Vagina (tissue), 2 donors: ENCODE results near the gene FAM171A2. TPM values are rescaled to one million over a fixed set of nuclear protein-coding genes. Genes with fewer than 3 reads are reported as not detected.

ENCODE experiments used
- DNase-seq, 2 donors: peaks; one replicate each; pipeline ENCODE4 v3.0.0-alpha.2; 2017; ENCODE audit errors: extremely low spot score in 2 of 2
- H3K27ac ChIP-seq: fragments of 200-600 bp; sonication (generic); one replicate; pipeline ENCODE4 v1.5.1; 2019
- H3K27me3 ChIP-seq: fragments of 200-600 bp; sonication (generic); one replicate; pipeline ENCODE4 v1.5.1; 2019
- H3K36me3 ChIP-seq, 2 donors: fragments of 200-600 bp; sonication (generic); one replicate each; pipeline ENCODE4 v1.5.1; 2017 to 2019
- H3K4me1 ChIP-seq: fragments of 200-600 bp; sonication (generic); one replicate; pipeline ENCODE4 v1.5.1; 2019
- H3K4me3 ChIP-seq, 2 donors: fragments of 200-600 bp; sonication (generic); 1 replicate in 1 of 2; 2 replicates in 1 of 2; pipeline ENCODE4 v1.5.1; 2016 to 2019
- H3K9me3 ChIP-seq: fragments of 200-600 bp; sonication (generic); one replicate; pipeline ENCODE4 v1.5.1; 2019
- CTCF ChIP-seq, 3 experiments: fragments of 450-650 bp in 2 of 3; fragments of 200-600 bp in 1 of 3; sonication (generic) in 1 of 3; IDR thresholded peaks; one replicate each; pipeline ENCODE4 v1.5.1; 2017 to 2019; ENCODE audit warnings: antibody characterized with exemption in 3 of 3, mild to moderate bottlenecking in 2 of 3, moderate library complexity in 2 of 3
- POLR2A ChIP-seq, 2 donors: fragments of 450-650 bp; IDR thresholded peaks; one replicate each; pipeline ENCODE4 v1.6.1; 2017; ENCODE audit warnings: antibody characterized with exemption in 2 of 2, mild to moderate bottlenecking in 2 of 2, moderate library complexity in 2 of 2
- POLR2AphosphoS5 ChIP-seq, 2 donors: sonication (generic); formaldehyde crosslinking; IDR thresholded peaks; one replicate each; pipeline ENCODE4 v1.9.0; 2017; ENCODE audit warnings: antibody characterized with exemption in 2 of 2, mild to moderate bottlenecking in 2 of 2, low read depth in 1 of 2; ENCODE audit not compliant: insufficient read depth in 1 of 2
- intact Hi-C: fragments of 100-400 bp; cut with DNase I; formaldehyde crosslinking; loops from one replicate; pipeline ENCODE4 v1.15.1; 2023
- total RNA-seq: library from RNA; depleted of rRNA; stranded (reverse); fragments of >200 nt; gene quantifications from one replicate; pipeline ENCODE4 v1.2.3, GENCODE V29; 2016

The FAM171A2 gene
- total RNA-seq, 1 donor from 2014 or later = 4.2 TPM

- intact Hi-C loops = no loop called here
- TF ChIP-seq CTCF (IDR thresholded peaks at IDR 0.05) = no peak
- Histone ChIP-seq H3K4me3 (no peak overlapping the region), H3K27me3 (no peaks in the 10 kb centered on the region), H3K4me1 (peaks cover 14% of the 10 kb centered on the region), H3K27ac (no peak overlapping the region), H3K36me3 (no peaks in the 10 kb centered on the region), H3K9me3 (no peaks in the 10 kb centered on the region)
- no peak for DNase-seq
Observed at GRCh38 chr17:44376779-44377178, 13.1 kb upstream of the FAM171A2 start.

GRCh38 chr17:44376124-44376523, 12.5 kb upstream of the FAM171A2 start:
- DNase-seq = no peak
- Histone ChIP-seq H3K27me3 (no peaks in the 10 kb centered on the region), H3K4me1 (peaks cover 14% of the 10 kb centered on the region), H3K4me3 (no peak overlapping the region), H3K27ac (no peak overlapping the region), H3K36me3 (no peaks in the 10 kb centered on the region), H3K9me3 (no peaks in the 10 kb centered on the region)
- intact Hi-C loops = no loop called here
- no peak for TF ChIP-seq CTCF (IDR thresholded peaks at IDR 0.05)
- no peak for TF ChIP-seq POLR2AphosphoS5 (IDR thresholded peaks at IDR 0.05; ENCODE audit: insufficient read depth in 1 of 2, low read depth in 1 of 2)
- no peak for TF ChIP-seq POLR2A (IDR thresholded peaks at IDR 0.05)

GRCh38 chr17:44375196-44376017, 11.8 kb upstream of the FAM171A2 start:
- Histone ChIP-seq H3K27me3 (no peaks in the 10 kb centered on the region), H3K4me1 (peaks cover 14% of the 10 kb centered on the region), H3K36me3 (no peaks in the 10 kb centered on the region), H3K27ac (no peak overlapping the region), H3K4me3 (no peak overlapping the region), H3K9me3 (no peaks in the 10 kb centered on the region)
- no peak for DNase-seq
- TF ChIP-seq CTCF (IDR thresholded peaks at IDR 0.05) (no peak), POLR2A (IDR thresholded peaks at IDR 0.05) (no peak), POLR2AphosphoS5 (IDR thresholded peaks at IDR 0.05; ENCODE audit: insufficient read depth in 1 of 2, low read depth in 1 of 2) (no peak)
- intact Hi-C loops = no loop called here

GRCh38 chr17:44374306-44375195, 10.9 kb upstream of the FAM171A2 start:
- intact Hi-C loops = no loop called here
- Histone ChIP-seq H3K4me1 (peaks cover 14% of the 10 kb centered on the region), H3K27me3 (no peaks in the 10 kb centered on the region), H3K9me3 (no peaks in the 10 kb centered on the region), H3K27ac (no peak overlapping the region), H3K4me3 (no peak overlapping the region), H3K36me3 (no peaks in the 10 kb centered on the region)
- DNase-seq = no peak
- TF ChIP-seq POLR2A (IDR thresholded peaks at IDR 0.05) (no peak), CTCF (IDR thresholded peaks at IDR 0.05) (no peak), POLR2AphosphoS5 (IDR thresholded peaks at IDR 0.05; ENCODE audit: insufficient read depth in 1 of 2, low read depth in 1 of 2) (no peak)
